Thyroid gland (tissue), 4 donors: Measurements from ENCODE around the gene ARHGAP15. TPM values are rescaled to one million over a fixed set of nuclear protein-coding genes. Genes with fewer than 3 reads are reported as not detected.

ENCODE experiments used
- DNase-seq, 2 donors: peaks; one replicate each; pipeline ENCODE4 v3.0.0-alpha.2; 2019
- H3K27ac ChIP-seq, 3 donors: fragments of 200-600 bp; sonication (generic); 1 replicate in 2 of 3; 2 replicates in 1 of 3; pipeline ENCODE4 v1.5.1; 2016 to 2019; ENCODE audit warnings: mild to moderate bottlenecking in 1 of 3, moderate library complexity in 1 of 3
- H3K27me3 ChIP-seq: fragments of 200-600 bp; sonication (generic); one replicate; pipeline ENCODE4 v1.5.1; 2019
- H3K36me3 ChIP-seq, 2 donors: fragments of 200-600 bp; sonication (generic); one replicate each; pipeline ENCODE4 v1.5.1; 2016 to 2019
- H3K4me1 ChIP-seq, 2 donors: fragments of 200-600 bp; sonication (generic); one replicate each; pipeline ENCODE4 v1.5.1; 2017 to 2019
- H3K4me3 ChIP-seq, 3 donors: fragments of 200-600 bp; sonication (generic); replicated peaks in 1 of 3; 1 replicate in 2 of 3; 2 replicates in 1 of 3; pipeline ENCODE4 v1.5.1; 2016; ENCODE audit warnings: mild to moderate bottlenecking in 1 of 3
- H3K9me3 ChIP-seq: fragments of 200-600 bp; sonication (generic); one replicate; pipeline ENCODE4 v1.5.1; 2017
- CTCF ChIP-seq, 6 experiments: fragments of 200-600 bp in 3 of 6; fragments of 450-650 bp in 3 of 6; sonication (generic) in 3 of 6; IDR thresholded peaks; one replicate each; pipeline ENCODE4 v1.5.1; 2016 to 2019; ENCODE audit warnings: antibody characterized with exemption in 6 of 6, mild to moderate bottlenecking in 2 of 6, inconsistent platforms in 1 of 6, moderate library complexity in 1 of 6
- POLR2A ChIP-seq, 2 donors: fragments of 450-650 bp; IDR thresholded peaks; one replicate each; pipeline ENCODE4 v1.6.1; 2017; ENCODE audit warnings: antibody characterized with exemption in 2 of 2, mild to moderate bottlenecking in 2 of 2, moderate library complexity in 1 of 2
- WGBS, 2 donors: methylation state at CpG; one replicate each; pipeline ENCODE4 v1.1.5; 2017; 5-methylcytosine and 5-hydroxymethylcytosine counted together
- intact Hi-C: fragments of 100-400 bp; cut with DNase I; formaldehyde crosslinking; loops from one replicate; pipeline ENCODE4 v1.15.1; 2023
- total RNA-seq, 4 donors: library from RNA; depleted of rRNA; stranded (reverse); fragments of >200 nt; gene quantifications; one replicate each; pipeline ENCODE4 v1.2.3, GENCODE V29; 2016

ARHGAP15 gene
- total RNA-seq, 4 donors from 2014 or later: 9.8 to 24.4 (median 11.9) TPM

GRCh38 chr2:143793381-143793780, 664.2 kb downstream of the ARHGAP15 start:
- WGBS, 2 donors: 90 to 92% methylated on average over 3 of the region's 3 CpGs
- H3K4me3 ChIP-seq: no peak overlapping the region
- no peak for DNase-seq
- no peaks in the 10 kb centered on the region for H3K9me3 ChIP-seq
- no peaks in the 10 kb centered on the region for H3K27me3 ChIP-seq
- intact Hi-C loops: no loop called here
- no peak overlapping the region for H3K27ac ChIP-seq
- no peaks in the 10 kb centered on the region for H3K36me3 ChIP-seq
- no peaks in the 10 kb centered on the region for H3K4me1 ChIP-seq
- TF ChIP-seq CTCF (IDR thresholded peaks at IDR 0.05) (no peak), POLR2A (IDR thresholded peaks at IDR 0.05) (no peak)

GRCh38 chr2:143796051-143796450, 666.8 kb downstream of the ARHGAP15 start:
- H3K9me3 ChIP-seq: no peaks in the 10 kb centered on the region
- WGBS, 2 donors: 95 to 96% methylated on average over 1 of the region's 1 CpG
- intact Hi-C loops: no loop called here
- H3K36me3 ChIP-seq: no peaks in the 10 kb centered on the region
- H3K27ac ChIP-seq: no peak overlapping the region
- no peaks in the 10 kb centered on the region for H3K4me1 ChIP-seq
- H3K4me3 ChIP-seq: no peak overlapping the region
- H3K27me3 ChIP-seq: no peaks in the 10 kb centered on the region
- no peak for DNase-seq
- no peak for TF ChIP-seq POLR2A (IDR thresholded peaks at IDR 0.05)
- TF ChIP-seq CTCF (IDR thresholded peaks at IDR 0.05): no peak

GRCh38 chr2:143801561-143801960, 672.3 kb downstream of the ARHGAP15 start:
- H3K4me3 ChIP-seq: no peak overlapping the region
- no peak overlapping the region for H3K27ac ChIP-seq
- no peaks in the 10 kb centered on the region for H3K27me3 ChIP-seq
- H3K36me3 ChIP-seq: no peaks in the 10 kb centered on the region
- H3K9me3 ChIP-seq: no peaks in the 10 kb centered on the region
- no peaks in the 10 kb centered on the region for H3K4me1 ChIP-seq
- WGBS, 2 donors: 88 to 92% methylated on average over 1 of the region's 1 CpG
- no peak for DNase-seq
- intact Hi-C loops: no loop called here
- no peak for TF ChIP-seq POLR2A (IDR thresholded peaks at IDR 0.05)
- TF ChIP-seq CTCF (IDR thresholded peaks at IDR 0.05): no peak

GRCh38 chr2:143802242-143802641, 673.0 kb downstream of the ARHGAP15 start:
- intact Hi-C loops: no loop called here
- Histone ChIP-seq H3K9me3 (no peaks in the 10 kb centered on the region), H3K4me1 (no peaks in the 10 kb centered on the region), H3K36me3 (no peaks in the 10 kb centered on the region), H3K27ac (no peak overlapping the region), H3K4me3 (no peak overlapping the region), H3K27me3 (no peaks in the 10 kb centered on the region)
- no peak for DNase-seq
- WGBS, 2 donors: 86 to 92% methylated on average over 4 of the region's 4 CpGs
- no peak for TF ChIP-seq POLR2A (IDR thresholded peaks at IDR 0.05)
- no peak for TF ChIP-seq CTCF (IDR thresholded peaks at IDR 0.05)

- 91% methylated on average over 5 of the region's 5 CpGs for WGBS, 2 donors
- Histone ChIP-seq H3K4me1 (no peaks in the 10 kb centered on the region), H3K27ac (no peak overlapping the region), H3K27me3 (no peaks in the 10 kb centered on the region), H3K4me3 (no peak overlapping the region), H3K36me3 (no peaks in the 10 kb centered on the region), H3K9me3 (no peaks in the 10 kb centered on the region)
- no peak for TF ChIP-seq CTCF (IDR thresholded peaks at IDR 0.05)
- TF ChIP-seq POLR2A (IDR thresholded peaks at IDR 0.05): no peak
- no peak for DNase-seq
- intact Hi-C loops: no loop called here
Observed at GRCh38 chr2:143802871-143803650, 673.8 kb downstream of the ARHGAP15 start.
